Body of pancreas (tissue), 4 donors: ENCODE measurements around the gene DST.

Experiments used
- POLR2A ChIP-seq, 3 donors: fragments of 450-650 bp; IDR thresholded peaks; one replicate each; pipeline ENCODE4 v1.6.1; 2016; ENCODE audit warnings: antibody characterized with exemption in 3 of 3, mild to moderate bottlenecking in 2 of 3
- TF ChIP-seq, protein P1 (sequence below), 7 experiments: fragments of 450-650 bp in 4 of 7; fragments of 200-600 bp in 3 of 7; sonication (generic) in 3 of 7; IDR thresholded peaks; one replicate each; pipeline ENCODE4 v1.5.1; 2016 to 2019; ENCODE audit warnings: antibody characterized with exemption in 7 of 7

DNA sequence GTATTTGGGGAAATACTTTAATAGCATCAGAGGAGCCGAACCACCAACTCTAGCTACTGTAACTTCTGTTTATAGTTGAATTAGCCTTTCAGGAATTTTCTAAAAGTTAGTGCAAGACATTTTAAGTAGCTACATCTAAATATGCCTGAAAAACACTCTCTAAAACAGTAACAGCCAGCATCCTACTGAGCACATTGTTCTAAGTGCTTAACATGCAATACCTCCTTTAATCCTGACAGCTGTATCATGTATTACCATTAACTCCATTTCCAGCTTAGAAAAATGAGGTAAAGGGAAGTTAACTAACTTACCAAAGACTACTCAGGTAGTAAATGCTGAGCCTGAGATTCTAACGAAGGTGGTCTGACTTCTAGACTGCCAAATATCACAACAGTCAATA is 120.7 kb downstream of the DST start:
- TF ChIP-seq, protein P1, sequence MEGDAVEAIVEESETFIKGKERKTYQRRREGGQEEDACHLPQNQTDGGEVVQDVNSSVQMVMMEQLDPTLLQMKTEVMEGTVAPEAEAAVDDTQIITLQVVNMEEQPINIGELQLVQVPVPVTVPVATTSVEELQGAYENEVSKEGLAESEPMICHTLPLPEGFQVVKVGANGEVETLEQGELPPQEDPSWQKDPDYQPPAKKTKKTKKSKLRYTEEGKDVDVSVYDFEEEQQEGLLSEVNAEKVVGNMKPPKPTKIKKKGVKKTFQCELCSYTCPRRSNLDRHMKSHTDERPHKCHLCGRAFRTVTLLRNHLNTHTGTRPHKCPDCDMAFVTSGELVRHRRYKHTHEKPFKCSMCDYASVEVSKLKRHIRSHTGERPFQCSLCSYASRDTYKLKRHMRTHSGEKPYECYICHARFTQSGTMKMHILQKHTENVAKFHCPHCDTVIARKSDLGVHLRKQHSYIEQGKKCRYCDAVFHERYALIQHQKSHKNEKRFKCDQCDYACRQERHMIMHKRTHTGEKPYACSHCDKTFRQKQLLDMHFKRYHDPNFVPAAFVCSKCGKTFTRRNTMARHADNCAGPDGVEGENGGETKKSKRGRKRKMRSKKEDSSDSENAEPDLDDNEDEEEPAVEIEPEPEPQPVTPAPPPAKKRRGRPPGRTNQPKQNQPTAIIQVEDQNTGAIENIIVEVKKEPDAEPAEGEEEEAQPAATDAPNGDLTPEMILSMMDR (IDR thresholded peaks at IDR 0.05), result no peak
- TF ChIP-seq POLR2A (IDR thresholded peaks at IDR 0.05), result no peak
